GM18519 (cell line): ENCODE results near the gene BRWD1.

Source experiments
- ATAC-seq: cut with Tn5 transposase; IDR thresholded peaks from one replicate; pipeline ENCODE4 v1.9.1; 2021; ENCODE audit warnings: mild to moderate bottlenecking, moderate library complexity; ENCODE audit not compliant: unreplicated experiment, low FRiP score

Gene BRWD1

GRCh38 chr21:39313571-39314142 lies at the start of gene BRWD1:
Gene BRWD1, minus strand, starts transcription at chr21:39313632. Its CDS starts 141 bp downstream, at chr21:39313491.
- ATAC-seq = peak; percentile 31

GRCh38 chr21:39362733-39363132 lies 49.3 kb upstream of the BRWD1 start:
- ATAC-seq = no peak

GRCh38 chr21:39359382-39359781 lies 46.0 kb upstream of the BRWD1 start:
- ATAC-seq = no peak

GRCh38 chr21:39353295-39353694 lies 39.9 kb upstream of the BRWD1 start:
- no peak for ATAC-seq

GRCh38 chr21:39350094-39351005 lies 36.9 kb upstream of the BRWD1 start:
- no peak for ATAC-seq

GRCh38 chr21:39349211-39350093 lies 36.0 kb upstream of the BRWD1 start:
- ATAC-seq = peak; percentile 80

- ATAC-seq = peak; percentile 53
These were observed 35.2 kb upstream of the BRWD1 start, which contains the start of gene HMGN1 for GRCh38 chr21:39348355-39349210. Gene HMGN1, minus strand, starts transcription at chr21:39349088. Its CDS starts 171 bp downstream, at chr21:39348917.

GRCh38 chr21:39348040-39348354 lies 34.6 kb upstream of the BRWD1 start:
- ATAC-seq = no peak

GRCh38 chr21:39347537-39347936 lies 34.1 kb upstream of the BRWD1 start:
- no peak for ATAC-seq

GRCh38 chr21:39346671-39347331 lies 33.4 kb upstream of the BRWD1 start:
- ATAC-seq = no peak

GRCh38 chr21:39346206-39346605 lies 32.8 kb upstream of the BRWD1 start:
- no peak for ATAC-seq

GRCh38 chr21:39345440-39345839 lies 32.0 kb upstream of the BRWD1 start:
- ATAC-seq = no peak

- ATAC-seq = no peak
These were observed 31.4 kb upstream of the BRWD1 start for GRCh38 chr21:39344848-39345247.

GRCh38 chr21:39341249-39341923 lies 28.0 kb upstream of the BRWD1 start:
- ATAC-seq = no peak

GRCh38 chr21:39340687-39341086 lies 27.3 kb upstream of the BRWD1 start:
- ATAC-seq = no peak

- no peak for ATAC-seq
These were observed 25.8 kb upstream of the BRWD1 start for GRCh38 chr21:39339231-39339630.

GRCh38 chr21:39336457-39337008 lies 23.1 kb upstream of the BRWD1 start:
- no peak for ATAC-seq

GRCh38 chr21:39334611-39335010 lies 21.2 kb upstream of the BRWD1 start:
- no peak for ATAC-seq

GRCh38 chr21:39332175-39332574 lies 18.7 kb upstream of the BRWD1 start:
- ATAC-seq = no peak
